Measurements from ENCODE around the gene SERTAD2.

- TF ChIP-seq POLR2AphosphoS5 (IDR thresholded peaks at IDR 0.05; ENCODE audit: low read depth, low read length) (no peak), REST (IDR thresholded peaks at IDR 0.05; ENCODE audit: insufficient read depth in 1 of 2, low read depth in 2 of 2, low read length in 2 of 2) (no peak), TAF1 (IDR thresholded peaks at IDR 0.05; ENCODE audit: borderline replicate concordance, insufficient read depth, low read length) (no peak)
These were observed 44.9 kb downstream of the SERTAD2 start for GRCh38 chr2:64608867-64609226.

Measured in PFSK-1 (cell line).